PFSK-1 (cell line): ENCODE data around the gene PLEKHH1.

Source experiments
- POLR2AphosphoS5 ChIP-seq: IDR thresholded peaks from 2 replicates; pipeline ENCODE4 v1.6.1; 2012; ENCODE audit warnings: low read depth, mild to moderate bottlenecking, control low read depth, low read length, moderate library complexity
- TF ChIP-seq, protein P1 (sequence below), 2 experiments: IDR thresholded peaks; 2 replicates each; pipeline versions ENCODE4 v1.6.1 to v1.8.0; 2011 to 2012; ENCODE audit warnings: low read depth in 2 of 2, low read length in 2 of 2, control low read depth in 1 of 2, inconsistent platforms in 1 of 2, mild to moderate bottlenecking in 1 of 2, moderate library complexity in 1 of 2; ENCODE audit not compliant: insufficient read depth in 1 of 2

DNA sequence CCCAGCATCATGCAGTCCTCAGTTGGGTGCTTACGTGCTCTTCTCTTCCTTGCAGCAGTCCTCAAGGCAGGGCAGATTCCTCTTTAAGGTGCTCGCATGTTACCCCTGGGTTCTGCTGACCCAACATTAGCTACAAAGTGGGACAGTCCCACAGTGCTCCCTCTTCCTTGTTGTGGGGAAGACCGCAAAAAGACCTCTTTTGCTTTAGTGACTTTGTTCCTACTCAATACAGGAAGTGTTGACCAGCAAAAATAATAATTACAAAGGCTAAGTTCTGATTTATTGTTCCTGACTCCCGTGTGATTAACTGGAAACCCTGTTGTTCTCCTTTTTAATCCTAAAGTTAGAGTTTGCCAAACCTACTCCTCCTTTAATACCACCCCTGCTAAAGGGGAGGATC is 53.3 kb downstream of the PLEKHH1 start:
- TF ChIP-seq, protein P1, sequence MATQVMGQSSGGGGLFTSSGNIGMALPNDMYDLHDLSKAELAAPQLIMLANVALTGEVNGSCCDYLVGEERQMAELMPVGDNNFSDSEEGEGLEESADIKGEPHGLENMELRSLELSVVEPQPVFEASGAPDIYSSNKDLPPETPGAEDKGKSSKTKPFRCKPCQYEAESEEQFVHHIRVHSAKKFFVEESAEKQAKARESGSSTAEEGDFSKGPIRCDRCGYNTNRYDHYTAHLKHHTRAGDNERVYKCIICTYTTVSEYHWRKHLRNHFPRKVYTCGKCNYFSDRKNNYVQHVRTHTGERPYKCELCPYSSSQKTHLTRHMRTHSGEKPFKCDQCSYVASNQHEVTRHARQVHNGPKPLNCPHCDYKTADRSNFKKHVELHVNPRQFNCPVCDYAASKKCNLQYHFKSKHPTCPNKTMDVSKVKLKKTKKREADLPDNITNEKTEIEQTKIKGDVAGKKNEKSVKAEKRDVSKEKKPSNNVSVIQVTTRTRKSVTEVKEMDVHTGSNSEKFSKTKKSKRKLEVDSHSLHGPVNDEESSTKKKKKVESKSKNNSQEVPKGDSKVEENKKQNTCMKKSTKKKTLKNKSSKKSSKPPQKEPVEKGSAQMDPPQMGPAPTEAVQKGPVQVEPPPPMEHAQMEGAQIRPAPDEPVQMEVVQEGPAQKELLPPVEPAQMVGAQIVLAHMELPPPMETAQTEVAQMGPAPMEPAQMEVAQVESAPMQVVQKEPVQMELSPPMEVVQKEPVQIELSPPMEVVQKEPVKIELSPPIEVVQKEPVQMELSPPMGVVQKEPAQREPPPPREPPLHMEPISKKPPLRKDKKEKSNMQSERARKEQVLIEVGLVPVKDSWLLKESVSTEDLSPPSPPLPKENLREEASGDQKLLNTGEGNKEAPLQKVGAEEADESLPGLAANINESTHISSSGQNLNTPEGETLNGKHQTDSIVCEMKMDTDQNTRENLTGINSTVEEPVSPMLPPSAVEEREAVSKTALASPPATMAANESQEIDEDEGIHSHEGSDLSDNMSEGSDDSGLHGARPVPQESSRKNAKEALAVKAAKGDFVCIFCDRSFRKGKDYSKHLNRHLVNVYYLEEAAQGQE (IDR thresholded peaks at IDR 0.05; ENCODE audit: insufficient read depth in 1 of 2, low read depth in 2 of 2, low read length in 2 of 2) = no peak
- no peak for TF ChIP-seq POLR2AphosphoS5
